ENCODE measurements around the gene VPS54. TPM values are rescaled to one million over a fixed set of nuclear protein-coding genes. Genes with fewer than 3 reads are reported as not detected.

The VPS54 gene
- total RNA-seq, 4 donors from 2014 or later = 4.1 to 27.6 (median 18.6) TPM

- in situ Hi-C loops (cut with MboI; ENCODE audit: low pct_ligation_motif_present in 1 of 4, low pct_unique_long_range_greater_than_20kb in 1 of 4, low sequenced_read_pairs in 3 of 4) = no loop called here
- no peaks in the 10 kb centered on the region for H3K36me3 ChIP-seq
- no peaks in the 10 kb centered on the region for H3K27me3 ChIP-seq
- TF ChIP-seq CTCF (IDR thresholded peaks at IDR 0.05) = no peak
- TF ChIP-seq POLR2A (IDR thresholded peaks at IDR 0.05) = no peak
- no peak for TF ChIP-seq EP300 (IDR thresholded peaks at IDR 0.05; ENCODE audit: low read depth)
- no peak for TF ChIP-seq POLR2AphosphoS5 (IDR thresholded peaks at IDR 0.05)
- peaks cover 8 to 29% (median 19%) of the 10 kb centered on the region in 4 donors for H3K4me1 ChIP-seq
- WGBS, 2 donors (ENCODE audit: low coverage in 1 of 2) = 85 to 89% methylated on average over 5 of the region's 5 CpGs
- H3K9me3 ChIP-seq = no peaks in the 10 kb centered on the region
- intact Hi-C loops (cut with DNase I; ENCODE audit: low total_unique reads) = no loop called here
- no peak overlapping the region for H3K4me3 ChIP-seq
- no peak overlapping the region for H3K27ac ChIP-seq
- no peak for DNase-seq
These were observed 3.8 kb downstream of the VPS54 start for GRCh38 chr2:64015391-64015790.

- intact Hi-C loops (cut with DNase I; ENCODE audit: low total_unique reads) (no loop called here), in situ Hi-C loops (cut with MboI; ENCODE audit: low pct_ligation_motif_present in 1 of 4, low pct_unique_long_range_greater_than_20kb in 1 of 4, low sequenced_read_pairs in 3 of 4) (no loop called here)
- Histone ChIP-seq H3K4me3 (no peak overlapping the region), H3K27ac (no peak overlapping the region), H3K27me3 (no peaks in the 10 kb centered on the region), H3K4me1 (peaks cover 2 to 21% (median 14%) of the 10 kb centered on the region in 4 donors), H3K36me3 (no peaks in the 10 kb centered on the region), H3K9me3 (no peaks in the 10 kb centered on the region)
- TF ChIP-seq CTCF (IDR thresholded peaks at IDR 0.05) (no peak), EP300 (IDR thresholded peaks at IDR 0.05; ENCODE audit: low read depth) (no peak), POLR2A (IDR thresholded peaks at IDR 0.05) (no peak), POLR2AphosphoS5 (IDR thresholded peaks at IDR 0.05) (no peak)
- no peak for DNase-seq
- WGBS, 2 donors (ENCODE audit: low coverage in 1 of 2) = 93 to 97% methylated on average over 1 of the region's 1 CpG
These were observed 4.6 kb downstream of the VPS54 start for GRCh38 chr2:64014628-64015027.

GRCh38 chr2:64013053-64013452 is 6.2 kb downstream of the VPS54 start:
- Histone ChIP-seq H3K4me1 (peaks cover 0 to 20% (median 12%) of the 10 kb centered on the region in 4 donors), H3K27ac (no peak overlapping the region), H3K9me3 (no peaks in the 10 kb centered on the region), H3K36me3 (no peaks in the 10 kb centered on the region), H3K27me3 (no peaks in the 10 kb centered on the region), H3K4me3 (no peak overlapping the region)
- DNase-seq = no peak
- intact Hi-C loops (cut with DNase I; ENCODE audit: low total_unique reads) = no loop called here
- WGBS, 2 donors (ENCODE audit: low coverage in 1 of 2) = 92 to 95% methylated on average over 2 of the region's 2 CpGs
- no peak for TF ChIP-seq POLR2A (IDR thresholded peaks at IDR 0.05)
- no peak for TF ChIP-seq CTCF (IDR thresholded peaks at IDR 0.05)
- no peak for TF ChIP-seq POLR2AphosphoS5 (IDR thresholded peaks at IDR 0.05)
- TF ChIP-seq EP300 (IDR thresholded peaks at IDR 0.05; ENCODE audit: low read depth) = no peak
- in situ Hi-C loops (cut with MboI; ENCODE audit: low pct_ligation_motif_present in 1 of 4, low pct_unique_long_range_greater_than_20kb in 1 of 4, low sequenced_read_pairs in 3 of 4) = no loop called here

- no peak overlapping the region for H3K27ac ChIP-seq
- intact Hi-C loops (cut with DNase I; ENCODE audit: low total_unique reads) = no loop called here
These were observed 7.1 kb downstream of the VPS54 start for GRCh38 chr2:64012115-64012514.

More at GRCh38 chr2:64012115-64012514, 7.1 kb downstream of the VPS54 start:
- WGBS, 2 donors (ENCODE audit: low coverage in 1 of 2) = 59 to 83% methylated on average over 2 of the region's 2 CpGs
- TF ChIP-seq POLR2A (IDR thresholded peaks at IDR 0.05) (no peak), POLR2AphosphoS5 (IDR thresholded peaks at IDR 0.05) (no peak), EP300 (IDR thresholded peaks at IDR 0.05; ENCODE audit: low read depth) (no peak)
- Histone ChIP-seq H3K4me3 (no peak overlapping the region), H3K9me3 (no peaks in the 10 kb centered on the region), H3K4me1 (peaks cover 0 to 10% (median 6%) of the 10 kb centered on the region in 4 donors), H3K27me3 (no peaks in the 10 kb centered on the region), H3K36me3 (no peaks in the 10 kb centered on the region)
- in situ Hi-C loops (cut with MboI; ENCODE audit: low pct_ligation_motif_present in 1 of 4, low pct_unique_long_range_greater_than_20kb in 1 of 4, low sequenced_read_pairs in 3 of 4) = no loop called here
- no peak for DNase-seq
